Keratinocyte (primary cell): ENCODE results near the gene DOK5. TPM values are rescaled to one million over a fixed set of nuclear protein-coding genes. Genes with fewer than 3 reads are reported as not detected.

Source experiments
- DNase-seq: peaks from one replicate; pipeline ENCODE4 v3.0.0-alpha.2; 2011; ENCODE audit warnings: low read depth, missing footprints, low spot score
- FAIRE-seq: peaks from 2 replicates; lab custom pipeline; 2011; peaks lifted over from hg19 to GRCh38; lab: Jason Lieb, UNC
- H2AFZ ChIP-seq: 2 replicates; pipeline ENCODE4 v1.6.0; 2012; ENCODE audit warnings: low read length, control low read depth, inconsistent platforms; ENCODE audit not compliant: control insufficient read depth
- H3K27ac ChIP-seq: 2 replicates; pipeline ENCODE4 v1.5.1; 2011; ENCODE audit warnings: low read length; ENCODE audit not compliant: control insufficient read depth, insufficient read depth
- H3K27me3 ChIP-seq: 3 replicates; pipeline ENCODE4 v1.6.0; 2011; ENCODE audit warnings: low read length; ENCODE audit not compliant: control insufficient read depth, insufficient read depth; ENCODE audit errors: extremely low read depth
- H3K36me3 ChIP-seq, 2 experiments: 2 replicates in 1 of 2; 3 replicates in 1 of 2; pipeline ENCODE4 v1.5.1; 2011; ENCODE audit warnings: low read length in 2 of 2, mild to moderate bottlenecking in 1 of 2; ENCODE audit not compliant: control insufficient read depth in 2 of 2, insufficient read depth in 2 of 2; ENCODE audit errors: extremely low read depth in 1 of 2
- H3K4me1 ChIP-seq: 3 replicates; pipeline ENCODE4 v1.5.1; 2011; ENCODE audit warnings: low read length; ENCODE audit not compliant: control insufficient read depth, insufficient read depth; ENCODE audit errors: extremely low read depth
- H3K4me2 ChIP-seq: 3 replicates; pipeline ENCODE4 v1.6.0; 2011; ENCODE audit warnings: low read depth, low read length; ENCODE audit not compliant: control insufficient read depth, insufficient read depth; ENCODE audit errors: extremely low read depth
- H3K4me3 ChIP-seq, 3 experiments: fragments of 200-600 bp in 1 of 3; sonication (generic) in 1 of 3; 2 replicates in 2 of 3; 3 replicates in 1 of 3; pipeline ENCODE4 v1.5.1; 2011 to 2016; ENCODE audit warnings: low read length in 3 of 3, mild to moderate bottlenecking in 3 of 3, control low read depth in 2 of 3, inconsistent platforms in 1 of 3, low read depth in 1 of 3, mixed read lengths in 1 of 3, mixed run types in 1 of 3, moderate library complexity in 1 of 3; ENCODE audit not compliant: control insufficient read depth in 2 of 3, insufficient read depth in 2 of 3; ENCODE audit errors: extremely low read depth in 1 of 3
- H3K79me2 ChIP-seq: 2 replicates; pipeline ENCODE4 v1.6.0; 2012; ENCODE audit warnings: low read length; ENCODE audit not compliant: control insufficient read depth, insufficient read depth
- H3K9ac ChIP-seq: 3 replicates; pipeline ENCODE4 v1.6.0; 2011; ENCODE audit warnings: low read length; ENCODE audit not compliant: control insufficient read depth, insufficient read depth; ENCODE audit errors: extremely low read depth
- H3K9me1 ChIP-seq: 3 replicates; pipeline ENCODE4 v1.6.0; 2011; ENCODE audit warnings: low read length; ENCODE audit not compliant: control insufficient read depth, insufficient read depth; ENCODE audit errors: extremely low read depth
- H3K9me3 ChIP-seq: 2 replicates; pipeline ENCODE4 v1.5.1; 2012; ENCODE audit warnings: low read depth, low read length; ENCODE audit not compliant: control insufficient read depth
- H4K20me1 ChIP-seq: 3 replicates; pipeline ENCODE4 v1.6.0; 2011; ENCODE audit warnings: low read length; ENCODE audit not compliant: control insufficient read depth, insufficient read depth; ENCODE audit errors: extremely low read depth
- CTCF ChIP-seq, 3 experiments: IDR thresholded peaks in 1 of 3; conservative IDR thresholded peaks in 1 of 3; optimal IDR thresholded peaks in 1 of 3; 2 replicates in 2 of 3; 3 replicates in 1 of 3; pipeline versions ENCODE3 to v1.5.1; 2011; ENCODE audit warnings: low read length in 3 of 3, mild to moderate bottlenecking in 3 of 3, moderate library complexity in 2 of 3, control low read depth in 1 of 3, inconsistent platforms in 1 of 3; ENCODE audit not compliant: insufficient read depth in 2 of 3; ENCODE audit errors: extremely low read depth in 1 of 3
- EZH2 ChIP-seq: IDR thresholded peaks from one replicate; pipeline ENCODE4 v1.6.1; 2012; ENCODE audit warnings: inconsistent platforms, mild to moderate bottlenecking, low read length, moderate library complexity
- dilution Hi-C: fragments of 300-500 bp; cut with MboI; formaldehyde crosslinking; loops from one replicate; pipeline ENCODE4 v1.7.0; 2020; ENCODE audit warnings: low sequenced_read_pairs; ENCODE audit not compliant: extremely low pct_ligation_motif_present
- polyA plus RNA-seq, 5 experiments: library from polyadenylated mRNA; depleted of rRNA in 3 of 5; stranded (reverse) in 3 of 5; stranded (forward) in 1 of 5; unstranded in 1 of 5; fragments of >200 nt; gene quantifications; 1 replicate in 1 of 5; 2 replicates in 3 of 5; 3 replicates in 1 of 5; pipeline versions ENCODE4 v1.2.1 to v1.2.3, GENCODE V29; 2011 to 2012; ENCODE audit warnings: missing spikeins in 2 of 5, low read depth in 1 of 5, low replicate concordance in 1 of 5

DOK5 gene
- polyA plus RNA-seq, 1 donor (not counting 4 experiments of a cell fraction or from before 2014, with no cell fraction given), result not detected

GRCh38 chr20:54618412-54618811 is 143.0 kb downstream of the DOK5 start:
- TF ChIP-seq EZH2, result no peak
- no peak for TF ChIP-seq CTCF (optimal IDR thresholded peaks at IDR 0.05 in 1 of 3, IDR thresholded peaks at IDR 0.05 in 1 of 3, conservative IDR thresholded peaks at IDR 0.05 in 1 of 3; ENCODE audit: extremely low read depth in 1 of 3, insufficient read depth in 2 of 3, low read length in 3 of 3)
- dilution Hi-C loops, result no loop called here
- no peak for FAIRE-seq

GRCh38 chr20:54619181-54619580 is 143.8 kb downstream of the DOK5 start:
- Histone ChIP-seq H3K27ac (no peak overlapping the region), H2AFZ (no peak overlapping the region), H3K9me1 (no peaks in the 10 kb centered on the region), H3K27me3 (no peaks in the 10 kb centered on the region), H3K9me3 (no peaks in the 10 kb centered on the region), H3K79me2 (no peaks in the 10 kb centered on the region), H3K4me1 (no peaks in the 10 kb centered on the region), H3K36me3 (no peaks in the 10 kb centered on the region), H3K9ac (no peak overlapping the region), H3K4me2 (no peak overlapping the region), H3K4me3 (no peak overlapping the region), H4K20me1 (no peaks in the 10 kb centered on the region)
- FAIRE-seq (no peak), DNase-seq (no peak)
- no peak for TF ChIP-seq CTCF (optimal IDR thresholded peaks at IDR 0.05 in 1 of 3, IDR thresholded peaks at IDR 0.05 in 1 of 3, conservative IDR thresholded peaks at IDR 0.05 in 1 of 3; ENCODE audit: extremely low read depth in 1 of 3, insufficient read depth in 2 of 3, low read length in 3 of 3)
- no peak for TF ChIP-seq EZH2
- dilution Hi-C loops, result no loop called here

More at GRCh38 chr20:54618412-54618811, 143.0 kb downstream of the DOK5 start:
- Histone ChIP-seq H3K4me3 (no peak overlapping the region), H3K27me3 (no peaks in the 10 kb centered on the region), H2AFZ (no peak overlapping the region), H3K4me2 (no peak overlapping the region), H3K9me1 (no peaks in the 10 kb centered on the region), H3K27ac (no peak overlapping the region), H3K9ac (no peak overlapping the region), H3K9me3 (no peaks in the 10 kb centered on the region), H3K4me1 (no peaks in the 10 kb centered on the region), H3K79me2 (no peaks in the 10 kb centered on the region), H3K36me3 (no peaks in the 10 kb centered on the region), H4K20me1 (no peaks in the 10 kb centered on the region)
- no peak for DNase-seq
